OCI-LY3 (cell line): Measurements from ENCODE around the gene IRF2BP1.

ENCODE experiments used
- CTCF ChIP-seq: fragments of 200-600, 300-600 bp; sonication (generic); IDR thresholded peaks from 2 replicates; pipeline ENCODE4 v1.5.1; 2014; ENCODE audit warnings: antibody characterized with exemption, low read length, low read depth
- EZH2phosphoT487 ChIP-seq: fragments of 200-600 bp; shearing (Covaris generic); IDR thresholded peaks from 2 replicates; pipeline ENCODE4 v1.6.1; 2018; ENCODE audit warnings: antibody characterized with exemption, mixed run types, low read depth

GRCh38 chr19:45847663-45848062 lies 38.3 kb downstream of the IRF2BP1 start:
- TF ChIP-seq CTCF = no peak
- no peak for TF ChIP-seq EZH2phosphoT487
